Measurements from ENCODE around the gene HOXA5.

HOXA5 gene

DNA sequence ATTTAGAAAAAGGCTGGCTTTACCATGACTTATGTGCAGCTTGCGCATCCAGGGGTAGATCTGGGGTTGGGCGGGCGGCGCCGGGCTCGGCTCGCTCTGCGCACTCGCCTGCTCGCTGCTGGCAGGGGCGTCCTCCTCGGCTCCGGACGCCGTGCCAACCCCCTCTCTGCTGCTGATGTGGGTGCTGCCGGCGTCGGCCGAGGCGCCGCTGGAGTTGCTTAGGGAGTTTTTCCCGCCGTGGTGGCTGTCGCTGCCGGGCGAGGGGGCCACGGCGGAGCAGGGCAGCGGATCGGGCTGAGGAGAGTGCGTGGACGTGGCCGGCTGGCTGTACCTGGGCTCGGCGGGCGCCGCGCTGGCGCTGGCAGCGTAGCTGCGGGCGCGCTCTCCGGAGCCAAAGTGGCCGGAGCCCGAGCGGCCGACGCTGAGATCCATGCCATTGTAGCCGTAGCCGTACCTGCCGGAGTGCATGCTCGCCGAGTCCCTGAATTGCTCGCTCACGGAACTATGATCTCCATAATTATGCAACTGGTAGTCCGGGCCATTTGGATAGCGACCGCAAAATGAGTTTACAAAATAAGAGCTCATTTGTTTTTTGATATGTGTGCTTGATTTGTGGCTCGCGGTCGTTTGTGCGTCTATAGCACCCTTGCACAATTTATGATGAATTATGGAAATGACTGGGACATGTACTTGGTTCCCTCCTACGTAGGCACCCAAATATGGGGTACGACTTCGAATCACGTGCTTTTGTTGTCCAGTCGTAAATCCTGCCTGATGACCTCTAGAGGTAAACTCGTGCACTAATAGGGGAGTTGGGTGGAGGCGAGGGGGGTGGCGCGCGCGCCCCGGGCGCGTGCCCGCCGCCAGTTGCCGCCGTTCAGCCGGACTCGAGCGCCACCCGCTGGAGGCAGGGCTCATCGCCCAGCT, at the start of gene HOXA5:
HOXA5 (minus strand) TSS at position 659 of the 927 bp plus-strand sequence; CDS start at position 585, 74 bp downstream.
- peak; percentile 85 for DNase-seq

DNA sequence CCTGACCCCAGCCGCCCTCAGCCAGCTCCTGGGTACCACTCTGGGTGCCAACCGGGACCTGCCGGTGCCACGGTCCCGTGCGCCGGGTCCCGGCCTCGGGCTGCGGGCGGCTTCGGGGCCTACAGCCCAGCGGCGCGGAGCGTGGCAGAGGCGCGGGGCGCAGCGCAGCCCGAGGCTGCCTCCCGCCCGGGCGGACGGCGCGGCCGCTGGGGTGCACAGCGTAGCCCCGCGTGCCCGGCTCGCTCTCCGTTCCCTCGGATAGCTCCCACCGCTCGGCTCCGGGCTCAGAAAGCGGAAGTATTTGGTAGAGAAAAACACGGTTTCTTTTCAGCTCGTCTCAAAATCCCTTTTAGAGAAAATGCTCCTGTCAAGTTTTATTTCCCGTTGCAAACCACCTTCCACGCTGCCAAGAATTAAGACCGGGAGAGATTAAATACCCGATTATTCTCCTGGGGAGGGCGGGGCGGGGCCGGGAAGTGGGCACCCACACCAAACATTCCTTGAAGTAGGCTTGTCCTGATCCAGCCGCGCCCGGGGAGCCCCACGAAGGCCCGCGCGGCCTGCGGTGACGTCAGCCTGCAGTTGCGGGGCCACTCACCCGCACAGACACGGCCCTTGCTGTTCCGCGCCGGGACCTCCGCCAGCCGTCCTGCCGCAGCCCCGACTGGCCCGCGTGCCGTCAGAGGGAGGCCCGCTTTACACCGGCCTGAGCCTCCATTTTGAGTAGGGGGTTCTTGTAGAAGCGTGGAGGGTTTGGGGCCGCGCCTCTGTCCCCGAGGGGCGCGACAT, 49.3 kb upstream of the HOXA5 start:
- DNase-seq = no peak

DNA sequence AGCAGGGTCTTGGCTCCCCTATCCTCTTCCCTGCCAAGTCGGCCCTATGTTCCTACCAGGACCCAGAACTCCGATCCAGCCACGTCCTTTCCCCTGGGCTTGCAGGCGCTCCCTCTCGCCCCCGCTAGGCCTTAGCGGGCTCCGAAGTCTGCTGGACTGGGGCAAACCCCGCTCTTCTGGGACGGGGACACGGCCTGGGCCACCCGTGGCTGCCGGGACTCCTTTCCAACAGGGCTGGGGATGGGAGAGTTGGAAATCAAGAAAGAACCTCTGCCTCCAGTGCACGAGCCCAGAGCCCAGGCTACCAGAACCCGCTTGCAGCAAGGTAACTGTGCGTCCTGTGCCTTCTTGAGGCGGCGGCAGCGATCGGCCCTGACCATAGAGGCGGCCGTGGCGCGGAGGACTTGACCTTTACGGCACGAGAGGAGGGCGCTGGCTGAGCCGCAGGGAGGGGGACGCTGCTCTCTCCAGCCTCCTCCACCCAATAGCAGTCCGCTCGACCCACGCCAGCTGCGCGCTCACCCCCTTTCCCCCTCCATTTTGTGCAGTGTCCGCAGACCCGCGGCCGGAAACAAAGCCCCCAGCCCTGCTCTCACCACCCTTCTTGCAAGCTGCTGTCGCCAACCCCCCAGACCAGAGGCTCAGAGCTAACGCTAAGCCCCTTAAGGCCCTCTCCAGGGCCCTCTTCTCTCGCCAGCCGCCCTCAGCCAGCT, 48.5 kb upstream of the HOXA5 start:
- no peak for DNase-seq

DNA sequence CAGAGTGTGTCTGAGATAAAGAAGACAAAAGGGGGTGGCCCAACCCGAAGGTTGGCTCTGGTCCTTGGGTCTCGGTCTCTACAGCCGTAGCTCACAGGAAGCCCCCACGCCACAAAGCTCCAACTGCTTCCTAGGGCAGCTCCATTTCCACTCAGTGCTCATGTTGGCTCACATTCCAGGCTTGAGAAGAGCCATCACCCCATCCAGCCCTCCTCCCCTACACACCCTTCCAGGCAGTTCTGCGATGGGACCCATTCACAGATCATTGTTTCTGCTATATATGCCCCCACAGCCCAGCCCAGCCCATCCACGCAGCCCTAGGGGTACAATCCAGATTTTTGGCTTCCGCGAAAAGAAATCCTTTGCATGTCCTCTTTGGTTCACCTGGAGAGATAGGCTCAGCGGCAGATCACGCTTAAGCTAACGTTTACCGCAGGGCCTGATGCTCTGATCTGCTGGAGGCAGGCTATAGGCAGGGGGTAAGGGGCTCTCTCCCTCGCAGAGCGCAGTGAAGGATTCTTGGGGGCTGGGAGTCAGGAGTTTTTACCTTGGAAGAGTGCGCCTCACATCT, 47.8 kb upstream of the HOXA5 start:
- DNase-seq = no peak

DNA sequence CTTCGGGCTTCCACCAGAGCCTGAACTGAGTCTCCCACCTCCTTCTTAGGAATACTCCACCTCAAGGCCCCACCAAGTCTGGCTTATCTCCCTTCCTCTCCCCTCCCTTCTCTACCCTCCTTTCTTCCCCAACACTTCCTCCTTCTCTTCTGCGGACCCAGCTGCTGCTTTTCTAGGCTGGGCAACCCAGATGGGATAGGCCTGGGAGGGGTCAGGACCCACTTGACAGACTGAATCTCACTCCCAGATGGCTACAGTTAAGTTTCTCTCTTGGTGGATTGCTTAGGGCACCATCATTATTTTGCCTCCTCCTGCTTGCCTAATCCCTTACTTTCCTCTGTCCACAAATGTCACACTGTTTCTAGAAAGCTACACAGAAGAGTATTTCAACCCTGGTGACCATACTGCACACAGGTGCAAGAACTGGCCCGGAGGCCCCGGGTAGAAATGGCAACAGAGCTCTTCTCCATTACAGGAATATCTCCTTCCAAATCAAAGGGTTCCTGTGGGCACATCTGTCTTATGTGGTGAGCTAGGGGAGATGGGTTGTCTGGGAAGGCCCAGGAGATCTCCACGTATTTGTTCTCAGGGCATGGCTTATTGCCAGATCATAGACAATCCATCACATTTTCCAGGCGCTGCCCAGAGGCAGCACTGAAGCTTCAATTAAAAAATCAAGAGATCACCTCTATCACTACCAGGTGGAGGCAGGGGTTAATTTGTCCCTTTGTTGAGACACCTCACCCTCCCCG, 46.7 kb upstream of the HOXA5 start:
- DNase-seq = no peak

- no peak for DNase-seq
These were observed 46.0 kb upstream of the HOXA5 start for GRCh38 chr7:27189295-27189996.

- DNase-seq = no peak
These were observed 45.2 kb upstream of the HOXA5 start for GRCh38 chr7:27188386-27189294.

- no peak for DNase-seq
These were observed 44.2 kb upstream of the HOXA5 start for GRCh38 chr7:27187475-27188385.

GRCh38 chr7:27186668-27187474, 43.4 kb upstream of the HOXA5 start:
- no peak for DNase-seq

DNA sequence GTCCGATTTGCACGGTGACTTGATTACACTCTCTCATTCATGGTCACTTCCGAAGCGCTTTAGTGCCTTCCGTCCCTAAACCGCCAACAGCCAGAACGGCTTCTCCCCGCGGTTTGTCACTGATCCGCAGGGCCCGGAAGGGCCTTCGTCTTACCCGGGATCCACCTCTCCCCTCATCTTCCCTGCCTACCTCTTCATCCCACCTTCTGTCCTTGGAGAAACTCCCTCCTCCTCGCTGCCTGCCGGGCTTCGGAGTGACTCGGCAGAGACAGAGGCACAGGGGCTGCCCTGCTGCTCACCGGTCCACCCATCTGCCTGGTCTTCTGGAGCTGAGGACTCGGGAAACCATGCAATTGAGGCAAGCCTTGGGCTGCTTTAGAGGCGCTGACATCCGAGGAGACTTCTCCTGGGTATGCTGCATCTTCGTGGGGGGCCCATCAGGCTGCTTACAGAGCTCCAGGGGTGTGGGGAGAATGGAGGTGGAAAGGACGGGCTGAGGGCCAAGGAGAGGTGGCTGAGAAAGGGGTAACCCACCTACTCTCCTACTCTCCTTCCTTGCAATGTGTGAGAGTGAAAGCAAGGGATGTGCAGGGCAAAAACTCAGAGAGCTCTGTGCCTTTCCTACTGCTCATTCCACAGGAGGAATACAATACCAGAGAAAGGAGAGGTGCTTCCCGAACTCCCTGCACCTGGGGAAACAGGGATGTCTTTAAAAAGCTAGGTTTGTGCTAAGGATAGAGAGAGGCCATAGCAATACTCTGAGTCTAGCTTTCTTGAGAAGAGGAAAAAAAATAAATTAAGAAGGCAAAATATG, 42.6 kb upstream of the HOXA5 start:
- no peak for DNase-seq

DNA sequence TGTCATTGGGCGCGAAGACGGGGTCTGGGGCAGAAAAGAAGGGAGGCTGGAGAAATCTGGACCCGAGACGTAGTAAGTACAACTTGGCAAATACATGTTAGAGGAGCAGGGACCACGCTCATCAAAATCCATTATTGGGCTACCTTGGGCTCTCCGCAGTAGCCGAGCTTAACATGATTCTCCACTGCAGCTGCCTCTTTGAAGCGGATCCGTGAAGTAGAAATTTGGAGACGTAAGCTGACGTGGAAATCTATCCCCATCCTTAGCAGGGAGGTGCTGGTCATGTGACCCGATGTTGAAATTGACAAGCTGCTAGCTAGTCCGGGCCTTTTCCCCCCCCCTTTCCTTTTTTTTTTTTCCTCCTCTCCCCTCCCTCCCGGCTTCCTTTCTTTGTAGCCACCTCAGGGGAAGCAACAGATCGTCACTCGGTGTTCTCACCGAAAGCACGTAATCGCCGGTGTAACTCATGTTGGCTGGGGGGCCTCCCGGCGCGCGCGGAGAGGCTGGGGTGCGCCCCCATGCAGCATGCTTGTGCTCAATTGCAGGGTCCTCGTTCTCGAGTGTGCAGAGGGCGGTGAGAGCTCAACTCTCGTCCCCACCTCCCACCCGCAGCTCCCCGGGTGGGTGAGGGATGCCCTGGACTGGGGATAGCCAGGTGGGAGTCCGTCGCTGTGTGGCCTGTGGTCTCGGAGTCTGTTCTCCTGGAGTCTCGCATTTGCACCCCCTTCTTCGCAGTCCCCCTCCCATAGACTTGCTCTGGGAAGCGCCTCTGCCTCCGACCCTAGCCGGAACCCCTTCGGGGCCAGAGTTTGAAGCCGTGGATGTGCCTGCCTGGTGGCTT, 41.8 kb upstream of the HOXA5 start, which contains the start of gene HOXA11:
HOXA11 (minus strand) TSS at position 220 of the 841 bp plus-strand sequence; CDS start at position 132, 88 bp downstream.
- DNase-seq = peak; percentile 53

GRCh38 chr7:27184337-27185012, 41.0 kb upstream of the HOXA5 start:
- no peak for DNase-seq

DNA sequence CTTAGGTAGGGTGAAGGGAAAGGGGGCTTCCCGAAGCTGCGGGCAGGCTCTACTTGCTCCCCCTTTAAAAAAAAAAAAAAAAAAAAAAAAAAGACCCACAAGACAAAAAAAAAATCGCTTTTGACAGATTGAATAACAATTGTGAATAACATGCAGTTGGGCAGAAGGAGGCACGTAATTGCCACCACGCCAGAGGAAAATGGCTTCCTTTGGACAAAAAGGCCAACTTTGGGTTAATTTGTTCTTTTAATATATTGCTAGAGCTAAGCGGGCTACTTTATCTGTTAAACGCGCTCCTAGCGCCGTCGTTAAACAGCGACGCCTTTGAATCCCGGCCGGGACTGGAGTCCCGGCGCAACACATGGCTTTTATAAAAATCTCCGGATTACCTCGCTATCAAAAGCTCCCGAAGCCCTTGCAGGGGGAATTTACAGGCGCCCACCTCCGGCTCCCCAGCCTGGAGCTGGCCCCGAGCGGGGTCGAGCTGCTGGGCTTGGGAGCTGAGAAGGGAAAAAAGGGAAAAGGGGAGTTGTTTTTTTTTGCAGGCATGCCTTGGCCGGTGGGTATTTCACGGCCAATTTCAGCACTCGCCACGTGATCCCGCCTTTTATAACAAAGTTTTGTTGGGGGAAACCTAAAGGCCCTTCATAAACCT, 40.3 kb upstream of the HOXA5 start:
- no peak for DNase-seq

- DNase-seq = no peak
These were observed 39.6 kb upstream of the HOXA5 start for GRCh38 chr7:27182861-27183681.

Measured in fibroblast of upper back skin (primary cell).